ENCODE data around the gene CKMT1A. TPM values are rescaled to one million over a fixed set of nuclear protein-coding genes. Genes with fewer than 3 reads are reported as not detected.
"Not testable (repeated sequence)": the region's sequence is repeated elsewhere in the genome, so short reads cannot be mapped to it uniquely, and the experiment has no call there.

Gene CKMT1A
- total RNA-seq, result not detected in 2 replicates

- intact Hi-C loops (cut with micrococcal nuclease), result not testable (repeated sequence)
Observed at GRCh38 chr15:43693148-43694022, at the start of gene CKMT1A. Gene CKMT1A, plus strand, starts transcription at chr15:43693859. Its CDS starts 192 bp downstream, at chr15:43694051.

- intact Hi-C loops (cut with micrococcal nuclease), result no loop called here
Observed at GRCh38 chr15:43648649-43649429, 44.8 kb upstream of the CKMT1A start, which contains the start of gene CATSPER2. Gene CATSPER2, minus strand, starts transcription at chr15:43648844. Its CDS starts 783 bp downstream, at chr15:43648061.

DNA sequence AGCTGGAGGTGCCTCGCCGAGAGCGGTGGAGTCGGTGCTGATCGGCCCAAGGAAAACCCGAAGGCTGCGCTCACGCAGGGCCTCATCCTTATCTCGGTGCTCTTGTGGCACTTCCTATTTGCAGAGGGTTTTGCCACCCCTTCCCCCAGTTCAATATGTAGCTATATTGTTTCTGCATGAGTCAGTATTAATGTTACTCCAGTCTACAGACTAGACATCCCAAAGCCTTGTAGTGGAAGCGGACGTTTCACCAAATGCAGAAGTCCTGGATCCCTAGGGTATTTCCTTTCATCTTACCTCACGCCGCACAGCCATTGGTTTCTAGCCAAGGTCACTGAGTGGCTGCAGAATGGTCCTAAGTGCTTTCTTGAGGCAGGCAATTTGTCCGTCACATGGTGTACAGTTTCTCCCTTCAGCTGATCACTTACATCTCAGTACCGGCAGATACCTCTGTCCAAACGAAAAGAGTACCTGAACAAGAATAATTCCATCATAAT lies 44.2 kb upstream of the CKMT1A start:
- intact Hi-C loops (cut with micrococcal nuclease), result not testable (repeated sequence)

DNA sequence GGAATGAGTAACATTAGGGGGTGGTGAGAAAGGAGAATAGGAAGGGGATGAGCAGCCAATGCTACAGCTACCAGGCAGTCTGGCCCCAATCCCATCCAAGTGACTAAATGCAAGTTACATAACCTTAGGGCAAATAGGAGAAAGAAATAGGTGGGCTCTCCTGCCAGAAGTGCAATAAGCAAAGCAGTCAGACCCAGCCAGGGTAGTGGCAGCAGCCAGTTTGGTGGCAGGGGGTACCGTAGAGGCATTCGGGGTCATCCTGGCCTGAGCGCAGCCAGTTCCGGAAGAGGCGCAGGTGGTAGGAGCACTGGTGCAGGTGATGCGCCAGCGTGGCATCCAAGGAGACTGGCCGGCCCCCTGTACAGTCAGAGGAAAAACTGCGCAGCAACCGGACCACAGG lies 33.9 kb upstream of the CKMT1A start:
- intact Hi-C loops (cut with micrococcal nuclease), result not testable (repeated sequence)

DNA sequence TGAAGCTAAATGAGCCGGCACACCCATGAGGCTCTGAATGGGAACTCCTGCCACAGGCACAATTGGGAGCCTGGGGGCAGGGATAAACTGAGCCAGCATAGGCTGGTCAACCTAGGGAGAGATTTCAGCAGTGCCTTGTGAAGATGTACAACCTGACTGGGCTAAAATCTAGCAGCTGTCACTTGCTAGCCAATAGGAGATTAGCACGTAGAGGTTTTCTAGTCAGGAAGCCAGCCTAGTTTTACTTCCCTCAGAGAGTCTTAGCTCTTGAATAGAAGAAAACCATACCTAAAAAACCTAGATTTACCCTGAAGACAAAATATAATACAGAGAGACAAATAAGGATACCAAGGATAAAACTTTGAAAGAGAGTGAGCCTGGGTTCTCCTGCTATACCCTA lies 31.4 kb upstream of the CKMT1A start:
- intact Hi-C loops (cut with micrococcal nuclease), result not testable (repeated sequence)

- intact Hi-C loops (cut with micrococcal nuclease), result not testable (repeated sequence)
Observed at GRCh38 chr15:43663333-43663732, 30.3 kb upstream of the CKMT1A start.

DNA sequence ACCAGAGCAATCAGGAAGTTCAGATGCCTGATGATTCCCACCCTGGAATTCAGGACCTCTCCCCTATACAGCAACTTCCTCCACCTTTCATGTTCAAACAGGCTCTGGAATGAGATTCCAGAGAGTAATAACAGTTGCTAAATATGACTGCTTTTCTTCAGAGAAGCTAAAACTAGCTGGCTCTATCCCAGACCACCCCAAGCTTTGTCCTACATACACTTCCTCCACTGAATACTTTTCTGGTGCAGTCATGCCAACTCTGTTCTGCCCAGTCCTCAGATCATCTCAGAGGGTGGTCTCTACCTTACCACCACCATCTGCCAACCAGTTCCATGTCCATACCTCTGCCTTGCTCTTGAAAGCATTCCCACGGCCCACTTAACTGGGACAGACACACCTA lies 27.5 kb upstream of the CKMT1A start:
- intact Hi-C loops (cut with micrococcal nuclease), result not testable (repeated sequence)

DNA sequence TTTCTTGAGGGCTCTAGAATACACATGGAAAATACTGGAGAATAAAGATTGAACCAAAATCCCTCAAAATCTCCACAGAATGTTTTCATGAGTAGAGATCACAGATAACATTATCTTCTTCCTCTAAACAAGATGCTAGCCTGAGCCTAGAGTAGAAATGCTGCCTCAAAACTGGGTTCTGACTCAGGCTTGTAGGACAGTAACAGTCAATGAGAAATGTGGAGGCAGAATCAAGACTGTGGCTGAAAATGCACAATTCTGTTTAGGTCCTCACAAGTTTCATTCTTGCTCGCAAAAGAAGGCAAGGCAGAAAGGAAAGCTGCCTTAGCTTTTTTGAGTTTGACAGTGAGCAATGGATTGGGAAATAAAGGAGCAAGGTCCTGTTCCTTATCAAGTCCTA lies 19.5 kb upstream of the CKMT1A start:
- intact Hi-C loops (cut with micrococcal nuclease), result not testable (repeated sequence)

DNA sequence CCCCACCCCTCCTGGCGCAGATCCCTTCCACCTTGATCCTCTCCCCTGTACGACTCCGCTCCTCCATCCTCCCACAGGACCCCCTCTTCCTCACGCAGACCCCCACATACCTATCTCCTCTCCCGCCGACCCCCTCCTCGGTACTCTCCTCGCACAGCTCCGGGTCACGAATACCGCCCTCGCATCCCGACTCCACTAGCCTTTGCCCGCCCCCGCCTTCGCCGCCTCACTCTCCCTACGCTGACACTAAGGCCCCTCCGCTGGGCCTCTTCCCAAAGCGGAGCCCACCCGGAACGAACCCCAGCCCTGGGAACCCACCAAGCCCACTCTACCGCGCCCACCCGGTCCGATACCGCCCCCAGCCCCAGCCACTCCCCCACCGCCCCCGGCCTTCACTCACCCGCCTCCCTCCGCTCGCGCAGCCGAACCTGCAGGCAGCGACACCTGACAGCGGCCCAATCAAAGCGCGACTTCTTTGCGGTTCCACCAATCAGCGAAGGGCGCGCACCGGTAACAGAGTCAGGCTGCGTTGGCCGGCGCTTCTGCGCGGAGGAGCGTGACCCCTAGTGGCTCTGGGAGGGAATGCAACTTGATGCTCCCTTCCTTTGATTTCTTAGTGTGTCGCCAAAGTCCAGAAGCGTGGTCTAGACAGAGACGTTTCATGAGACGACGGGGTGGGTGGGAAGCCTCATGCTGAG lies 3.9 kb upstream of the CKMT1A start:
- intact Hi-C loops (cut with micrococcal nuclease), result not testable (repeated sequence)

DNA sequence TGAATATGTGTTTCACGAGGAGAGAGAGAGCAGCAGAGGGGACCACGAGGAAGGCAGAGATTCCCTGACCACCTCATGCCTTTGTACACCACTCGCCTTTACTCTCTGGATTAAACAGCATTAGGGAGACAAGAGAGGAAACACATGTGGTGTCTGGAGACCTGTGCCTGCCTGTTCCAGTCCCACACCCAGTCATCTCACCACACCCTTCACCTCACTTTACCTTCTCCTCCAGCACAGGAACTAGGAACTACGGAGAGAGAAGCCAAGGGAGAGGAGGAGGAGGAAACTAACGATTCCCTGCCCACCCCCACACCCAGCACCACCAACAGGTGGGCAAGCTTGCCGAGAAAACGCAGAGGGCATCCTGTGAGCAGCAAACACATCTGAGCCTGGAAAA lies 980 bp upstream of the CKMT1A start:
- intact Hi-C loops (cut with micrococcal nuclease), result not testable (repeated sequence)

DNA sequence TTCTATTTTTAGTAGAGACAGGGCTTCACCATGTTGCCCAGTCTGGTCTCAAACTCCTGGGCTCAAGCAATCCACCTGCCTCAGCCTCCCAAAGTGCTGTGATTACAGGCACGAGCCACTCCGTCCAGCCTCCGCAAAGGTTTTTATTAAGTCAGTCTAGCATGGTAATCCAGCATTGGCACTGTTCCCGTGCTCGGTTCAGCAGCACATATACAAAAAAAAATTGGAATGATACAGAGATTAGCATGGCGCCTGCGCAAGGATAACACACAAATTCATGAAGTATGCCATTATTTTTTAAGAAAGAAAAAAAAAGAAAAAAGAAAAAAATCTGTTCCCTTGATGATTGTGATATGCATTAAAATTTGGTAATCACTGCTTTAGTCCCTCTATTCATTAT lies 8.5 kb downstream of the CKMT1A start:
- intact Hi-C loops (cut with micrococcal nuclease), result no loop called here

DNA sequence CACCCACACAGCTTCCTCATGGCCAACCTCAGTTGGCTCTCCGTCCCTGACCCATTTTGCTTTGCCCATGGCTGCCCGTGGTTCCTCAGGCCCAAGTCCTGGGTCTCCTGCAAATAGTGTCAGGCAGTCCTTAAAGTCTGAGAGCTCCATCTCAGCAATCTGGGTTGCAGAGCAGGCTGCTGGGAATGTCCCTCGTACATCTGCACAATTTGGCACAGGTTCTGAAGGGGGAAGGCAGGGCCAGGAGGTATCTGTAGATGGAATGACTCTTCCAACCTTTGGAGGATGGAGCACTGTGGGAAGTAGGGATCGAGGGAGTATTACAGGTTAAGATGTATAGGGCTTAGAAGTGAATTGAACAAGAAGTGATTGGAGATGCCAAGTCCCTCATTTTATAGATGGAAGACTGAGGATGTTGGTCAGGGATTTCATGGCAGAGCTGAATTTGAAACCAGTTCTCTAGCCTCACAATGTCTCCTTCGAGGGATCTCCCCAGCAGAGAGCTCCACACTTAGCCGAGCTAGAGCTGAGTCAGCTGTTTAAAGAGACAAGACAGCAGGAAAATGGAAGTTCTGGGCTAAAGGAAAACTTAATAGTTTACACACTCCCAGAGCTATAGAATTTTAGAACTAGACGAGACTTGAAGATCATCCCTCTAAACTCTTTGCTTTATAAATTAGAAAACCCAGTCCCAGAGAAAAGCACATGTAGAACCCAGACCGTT lies 9.2 kb downstream of the CKMT1A start:
- intact Hi-C loops (cut with micrococcal nuclease), result no loop called here

GRCh38 chr15:43710431-43711131 lies 16.9 kb downstream of the CKMT1A start:
- intact Hi-C loops (cut with micrococcal nuclease), result not testable (repeated sequence)

- intact Hi-C loops (cut with micrococcal nuclease), result no loop called here
Observed at GRCh38 chr15:43723151-43723550, 29.5 kb downstream of the CKMT1A start.

DNA sequence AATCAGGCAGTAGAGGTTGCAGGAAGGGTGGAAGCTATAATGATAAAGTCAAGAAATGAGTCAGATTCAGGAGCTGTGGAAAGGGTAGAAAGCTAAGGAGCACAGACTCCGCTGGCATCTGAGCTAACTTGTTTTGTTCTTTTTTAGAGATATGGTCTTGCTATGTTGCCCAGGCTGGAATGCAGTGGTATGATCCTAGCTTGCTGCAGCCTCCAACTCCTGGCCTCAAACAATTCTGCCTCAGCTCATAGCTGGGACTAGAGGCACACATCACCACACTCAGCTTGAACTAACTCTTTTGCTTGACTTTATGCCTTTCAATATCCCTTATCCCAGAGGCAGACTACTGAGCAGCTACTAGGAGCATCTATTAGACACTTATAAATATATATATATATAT lies 32.6 kb downstream of the CKMT1A start:
- intact Hi-C loops (cut with micrococcal nuclease), result not testable (repeated sequence)

DNA sequence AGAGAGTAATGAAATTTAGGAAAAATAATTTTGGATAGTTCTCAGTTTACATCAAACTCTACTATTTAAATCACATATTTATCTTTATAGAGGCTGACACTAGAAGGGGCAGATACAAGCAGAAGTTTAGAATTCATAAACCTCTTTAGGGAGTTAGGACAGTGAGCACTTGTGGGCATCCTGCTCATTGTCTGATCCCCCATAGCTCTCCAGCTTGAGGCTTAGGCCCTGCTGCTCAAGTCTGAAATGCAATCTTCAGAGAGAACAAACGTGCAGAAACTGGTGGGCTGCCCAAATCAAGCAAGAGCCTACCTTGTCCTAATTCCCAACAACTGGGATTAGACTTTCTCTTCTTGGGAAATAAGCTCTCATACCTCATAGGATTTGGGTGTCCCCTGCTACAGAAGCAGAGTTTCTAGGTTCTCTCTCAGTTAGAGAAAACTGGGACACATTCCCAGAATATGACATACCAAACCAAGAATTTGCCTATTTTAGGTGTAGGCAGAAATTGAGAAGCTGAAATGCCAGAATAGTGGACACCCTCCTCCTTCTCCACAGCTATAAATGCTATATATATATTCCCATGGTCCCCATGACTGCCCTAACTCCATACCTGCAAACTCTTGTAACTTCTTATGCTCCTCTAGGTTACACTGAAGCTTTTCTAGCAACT lies 34.5 kb downstream of the CKMT1A start:
- intact Hi-C loops (cut with micrococcal nuclease), result not testable (repeated sequence)

GRCh38 chr15:43735416-43735815 lies 41.8 kb downstream of the CKMT1A start:
- intact Hi-C loops (cut with micrococcal nuclease), result no loop called here

DNA sequence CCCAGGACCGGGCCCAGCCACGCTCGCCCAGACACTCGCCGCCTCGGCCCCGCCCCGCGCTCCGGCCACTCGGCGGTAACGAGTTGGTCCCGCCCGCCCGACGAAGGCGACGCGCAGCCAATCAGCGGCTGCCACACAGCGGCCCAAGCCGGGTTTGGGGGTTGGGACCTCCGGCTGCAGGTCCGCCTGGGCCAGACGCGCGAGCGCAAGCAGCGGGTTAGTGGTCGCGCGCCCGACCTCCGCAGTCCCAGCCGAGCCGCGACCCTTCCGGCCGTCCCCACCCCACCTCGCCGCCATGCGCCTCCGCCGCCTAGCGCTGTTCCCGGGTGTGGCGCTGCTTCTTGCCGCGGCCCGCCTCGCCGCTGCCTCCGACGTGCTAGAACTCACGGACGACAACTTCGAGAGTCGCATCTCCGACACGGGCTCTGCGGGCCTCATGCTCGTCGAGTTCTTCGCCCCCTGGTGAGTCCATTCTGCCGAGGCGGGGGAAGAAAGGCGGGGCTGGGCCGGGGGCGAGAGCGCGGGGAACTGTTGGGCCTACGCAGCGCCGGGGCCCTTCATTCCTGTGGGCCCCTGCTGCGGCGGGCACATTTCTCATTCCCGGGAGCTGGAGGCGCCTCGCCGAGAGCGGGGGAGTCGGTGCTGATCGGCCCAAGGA lies 52.7 kb downstream of the CKMT1A start, which contains the start of gene PDIA3:
Gene PDIA3, plus strand, starts transcription at position 194 of the 658 bp plus-strand sequence. Its CDS starts 102 bp downstream, at position 296.
- intact Hi-C loops (cut with micrococcal nuclease), result loop anchor here (1.0 to 10.0 kb wide), 10 partner anchors 31 to 1252 kb away; partner anchors contain the start of genes CCNDBP1, CTDSPL2, EIF3J and LCMT2

DNA sequence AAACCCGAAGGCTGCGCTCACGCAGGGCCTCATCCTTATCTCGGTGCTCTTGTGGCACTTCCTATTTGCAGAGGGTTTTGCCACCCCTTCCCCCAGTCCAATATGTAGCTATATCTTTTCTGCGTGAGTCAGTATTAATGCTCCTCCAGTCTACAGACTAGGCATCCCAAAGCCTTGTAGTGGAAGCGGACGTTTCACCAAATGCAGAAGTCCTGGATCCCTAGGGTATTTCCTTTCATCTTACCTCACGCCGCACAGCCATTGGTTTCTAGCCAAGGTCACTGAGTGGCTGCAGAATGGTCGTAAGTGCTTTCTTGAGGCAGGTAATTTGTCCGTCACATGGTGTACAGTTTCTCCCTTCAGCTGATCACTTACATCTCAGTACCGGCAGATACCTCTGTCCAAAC lies 53.2 kb downstream of the CKMT1A start:
- intact Hi-C loops (cut with micrococcal nuclease), result loop anchor here (1.0 to 10.0 kb wide), 10 partner anchors 30 to 1252 kb away; partner anchors contain the start of genes CCNDBP1, CTDSPL2, EIF3J and LCMT2

Data from T-helper 1 cell treated with Interleukin-12 subunit alpha and Interleukin-12 subunit beta and Interleukin-4 antibody, amounts not matched to agents 30 ng/mL and 1 ng/mL, for 36 hours (primary cell).